Stimulated activated CD4-positive, alpha-beta T cell treated with anti-CD3 and anti-CD28 coated beads, TNF-alpha, amount 100 ng/mL, for 4 hours (primary cell): ENCODE data around the gene ATXN3L.
"Not testable (repeated sequence)": the region's sequence is repeated elsewhere in the genome, so short reads cannot be mapped to it uniquely, and the experiment has no call there.

ENCODE experiments used
- DNase-seq, 3 experiments: peaks; one replicate each; pipeline ENCODE4 v3.0.0-alpha.2; 2020; ENCODE audit warnings: low read depth in 3 of 3

The ATXN3L gene

GRCh38 chrX:13305108-13305507 lies 14.7 kb downstream of the ATXN3L start:
- DNase-seq = no peak

- no peak for DNase-seq
Measured at GRCh38 chrX:13304052-13304451, 15.8 kb downstream of the ATXN3L start.

DNA sequence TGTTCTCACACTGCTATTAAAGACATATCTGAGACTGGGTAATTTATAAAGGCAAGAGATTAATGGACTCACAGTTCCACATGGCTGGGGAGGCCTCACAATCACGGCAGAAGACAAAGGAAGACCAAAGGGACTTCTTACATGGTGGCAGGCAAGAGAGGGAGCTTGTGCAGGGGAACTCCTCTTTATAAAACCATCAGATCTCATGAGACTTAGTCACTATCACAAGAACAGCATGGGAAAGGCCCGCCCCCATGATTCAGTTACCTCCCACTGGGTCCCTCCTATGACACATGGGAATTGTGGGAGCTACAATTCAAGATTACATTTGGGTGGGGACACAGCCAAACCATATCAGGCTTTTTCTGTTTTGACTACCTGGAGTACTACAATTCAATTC lies 16.6 kb downstream of the ATXN3L start:
- DNase-seq = not testable (repeated sequence)

DNA sequence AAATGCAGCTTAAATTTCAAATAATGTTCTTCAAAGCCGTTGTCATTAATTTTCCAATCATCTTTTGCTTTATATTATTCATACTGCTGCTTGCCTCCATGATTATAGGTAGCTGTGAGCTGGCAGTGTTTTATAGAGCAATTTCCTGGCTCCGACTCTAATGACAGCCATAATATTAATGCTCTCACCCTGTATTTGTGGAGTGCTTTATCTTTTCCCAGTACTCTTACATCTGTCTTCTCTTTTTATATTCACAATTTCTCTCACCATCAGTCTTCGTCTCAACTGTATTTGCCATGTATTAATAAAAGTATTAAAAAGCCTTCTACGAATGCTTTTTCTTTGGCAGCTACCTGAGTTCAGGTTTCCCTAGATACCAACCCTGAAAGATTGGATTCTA lies 21.0 kb downstream of the ATXN3L start:
- DNase-seq = no peak

GRCh38 chrX:13295841-13296240 lies 24.0 kb downstream of the ATXN3L start:
- DNase-seq = no peak

- DNase-seq = no peak
Measured at GRCh38 chrX:13293700-13294099, 26.2 kb downstream of the ATXN3L start.

- DNase-seq = no peak
Measured at GRCh38 chrX:13290891-13291614, 28.8 kb downstream of the ATXN3L start.

GRCh38 chrX:13288671-13289070 lies 31.2 kb downstream of the ATXN3L start:
- no peak for DNase-seq

DNA sequence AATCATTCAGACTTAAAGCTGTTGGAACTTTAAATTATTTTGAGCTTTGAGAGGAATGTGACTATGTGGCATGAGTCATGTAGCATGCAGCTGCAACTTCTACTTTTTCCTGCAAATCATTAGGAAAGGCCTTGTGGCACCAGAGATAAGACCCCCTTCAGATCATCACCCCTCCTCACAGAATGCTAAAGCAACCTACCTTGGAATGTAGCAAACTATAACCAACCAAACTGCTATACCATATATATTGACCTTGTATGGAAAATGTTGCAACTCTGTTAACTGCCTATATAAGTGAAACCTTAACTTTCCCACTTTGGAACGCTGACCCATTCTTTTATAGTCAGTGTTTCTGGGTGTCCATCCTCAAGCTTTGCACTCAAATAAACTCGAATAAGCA lies 32.0 kb downstream of the ATXN3L start:
- no peak for DNase-seq

DNA sequence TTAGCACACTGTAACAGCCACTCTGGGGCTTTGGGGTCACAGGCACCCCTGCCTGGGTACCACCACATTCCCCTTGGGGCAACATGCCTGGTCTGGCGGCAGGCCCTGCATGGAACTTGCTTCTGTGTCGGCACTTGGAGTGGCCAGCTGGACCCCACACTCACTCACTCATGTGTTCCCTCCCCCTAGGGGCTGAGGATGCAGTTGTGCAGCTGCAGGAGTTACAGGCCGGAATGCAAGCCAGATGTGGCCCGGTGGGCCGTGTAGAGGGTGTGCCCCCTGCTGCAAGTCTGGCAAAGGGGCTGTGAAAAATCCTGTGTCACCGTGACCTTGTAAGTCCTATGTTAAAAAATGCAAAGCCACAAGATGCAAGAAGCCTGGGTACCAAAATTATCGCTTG lies 34.2 kb downstream of the ATXN3L start:
- DNase-seq = no peak

- DNase-seq = no peak
Measured at GRCh38 chrX:13285229-13285628, 34.6 kb downstream of the ATXN3L start.

DNA sequence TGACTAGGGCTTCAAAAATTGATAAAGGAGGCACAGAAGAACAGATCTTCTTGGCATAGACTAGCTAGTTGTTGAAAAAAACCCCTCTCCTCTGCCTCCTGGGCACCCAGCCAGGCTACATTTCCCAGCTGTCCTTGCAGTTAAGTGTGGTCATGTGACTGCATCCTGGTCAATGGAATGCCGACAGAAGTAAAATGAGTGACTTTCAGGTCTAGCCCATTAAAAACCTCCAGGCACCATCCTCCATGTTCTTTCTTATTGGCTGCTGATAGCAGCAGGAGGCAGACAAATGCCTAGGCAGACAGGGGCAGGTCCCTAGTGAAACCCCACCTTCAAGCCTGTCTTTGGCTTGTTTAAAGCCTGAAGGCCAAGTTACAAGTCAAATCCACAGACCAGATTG lies 35.3 kb downstream of the ATXN3L start:
- DNase-seq = no peak

- no peak for DNase-seq
Measured at GRCh38 chrX:13283950-13284546, 35.8 kb downstream of the ATXN3L start.

- no peak for DNase-seq
Measured at GRCh38 chrX:13283512-13283911, 36.3 kb downstream of the ATXN3L start.

DNA sequence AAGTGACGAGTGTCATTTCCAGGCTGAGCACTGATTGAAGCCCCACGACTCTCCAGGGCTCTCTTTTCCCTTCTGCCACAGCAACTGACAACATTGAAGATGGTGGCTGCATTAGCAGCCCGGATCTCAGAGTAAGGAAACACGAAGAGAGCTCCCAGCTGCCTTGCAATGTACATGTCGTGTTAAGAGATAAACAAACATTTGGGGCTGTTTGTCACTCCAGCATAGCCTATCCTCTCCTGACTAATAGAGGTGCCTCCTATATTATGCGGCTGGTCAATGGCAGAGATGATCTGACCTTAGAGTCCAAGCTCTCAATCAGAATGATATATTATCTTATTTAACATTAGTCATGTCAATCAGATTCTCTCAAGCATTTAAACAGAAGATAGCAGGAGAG lies 38.6 kb downstream of the ATXN3L start:
- no peak for DNase-seq

- DNase-seq = no peak
Measured at GRCh38 chrX:13279279-13280018, 40.4 kb downstream of the ATXN3L start.

DNA sequence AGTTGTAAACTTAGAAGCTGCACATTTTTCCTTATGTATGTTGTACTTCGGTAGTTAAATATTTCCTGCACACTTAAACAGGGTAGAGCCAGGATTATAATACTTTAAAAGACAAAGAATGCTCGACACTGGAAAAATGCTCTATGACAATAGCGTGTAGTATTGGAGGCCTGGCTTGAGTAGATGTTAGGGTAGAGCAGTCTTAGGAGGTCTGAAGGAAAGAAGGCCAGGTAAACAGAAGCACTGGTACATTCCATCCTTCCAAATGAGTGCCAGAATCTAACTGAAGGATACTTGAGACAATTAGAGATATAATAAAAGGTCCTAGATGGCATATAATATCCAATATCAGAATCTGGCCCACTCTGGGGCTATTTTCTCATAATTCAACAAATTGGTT lies 42.3 kb downstream of the ATXN3L start:
- no peak for DNase-seq

GRCh38 chrX:13276991-13277390 lies 42.9 kb downstream of the ATXN3L start:
- no peak for DNase-seq

GRCh38 chrX:13275031-13275430 lies 44.8 kb downstream of the ATXN3L start:
- no peak for DNase-seq

GRCh38 chrX:13272426-13272825 lies 47.4 kb downstream of the ATXN3L start:
- DNase-seq = no peak

- no peak for DNase-seq
Measured at GRCh38 chrX:13271511-13271910, 48.3 kb downstream of the ATXN3L start.

GRCh38 chrX:13270360-13270759 lies 49.5 kb downstream of the ATXN3L start:
- DNase-seq = no peak

DNA sequence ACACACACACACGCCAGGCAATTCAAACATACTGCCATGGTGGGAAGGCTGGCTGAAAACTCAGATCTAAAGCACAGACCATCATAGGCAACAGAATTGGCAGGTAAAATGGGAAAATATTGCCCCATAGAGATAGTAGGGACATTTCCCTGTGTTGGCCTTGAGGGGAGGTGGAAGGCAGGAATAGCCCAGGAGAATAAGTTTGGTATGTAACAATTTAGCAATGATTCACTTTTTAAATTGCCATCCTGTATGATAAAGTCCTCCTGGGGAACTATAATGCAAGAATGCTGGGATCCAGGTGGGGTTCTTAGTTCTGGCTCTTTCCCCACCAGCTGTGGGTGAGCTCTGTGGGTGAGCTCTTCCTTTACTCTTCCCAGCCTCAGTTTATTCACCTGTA lies 51.0 kb downstream of the ATXN3L start:
- DNase-seq = no peak
